H1 (cell line): ENCODE data around the gene UIMC1. TPM values are rescaled to one million over a fixed set of nuclear protein-coding genes. Genes with fewer than 3 reads are reported as not detected.

Experiments used
- ASH2L ChIP-seq: fragments of 200-600, 300-600 bp; sonication (generic); IDR thresholded peaks from one replicate; pipeline ENCODE4 v1.7.1; 2017; ENCODE audit warnings: low read length
- BCL11A ChIP-seq, 2 experiments: IDR thresholded peaks; one replicate each; pipeline ENCODE4 v1.6.1; 2011; ENCODE audit warnings: low read depth in 2 of 2, low read length in 2 of 2, mild to moderate bottlenecking in 2 of 2
- EGR1 ChIP-seq: IDR thresholded peaks from 2 replicates; pipeline ENCODE4 v1.6.1; 2011; ENCODE audit warnings: low read depth, low read length, borderline replicate concordance
- polyA plus RNA-seq, 7 experiments: library from polyadenylated mRNA; depleted of rRNA in 3 of 7; stranded (reverse) in 5 of 7; unstranded in 2 of 7; fragments of >200 nt in 5 of 7; fragments of 200-250 nt in 2 of 7; gene quantifications; 1 replicate in 5 of 7; 2 replicates in 1 of 7; 4 replicates in 1 of 7; pipeline versions ENCODE4 v1.2.1 to v1.2.3, GENCODE V29; 2011 to 2013; ENCODE audit warnings: missing spikeins in 2 of 7, mixed read lengths in 2 of 7
- total RNA-seq: library from RNA; stranded (reverse); fragmentation: NEBNext Ultra II Directional; extraction: Animal tissue kit (Norgen Biotek cat#: 25700); gene quantifications from 2 replicates; pipeline ENCODE4 v1.2.1, GENCODE V29; 2021
- TF ChIP-seq, protein P1 (sequence below): fragments of 300-600 bp; sonication (generic); IDR thresholded peaks from 2 replicates; pipeline ENCODE4 v1.7.1; 2012; ENCODE audit warnings: low read length, moderate library complexity, mild to moderate bottlenecking, inconsistent platforms; ENCODE audit not compliant: insufficient replicate concordance
- TF ChIP-seq, protein P2 (sequence below): IDR thresholded peaks from 2 replicates; pipeline ENCODE4 v1.6.1; 2011; ENCODE audit warnings: low read length, improper control_type of control experiment

UIMC1 gene
- total and polyA plus RNA-seq, 2 of the 8 experiments (the other 6 are each of a cell fraction or from before 2014, with no cell fraction given): 12.8 to 43.7 TPM

DNA sequence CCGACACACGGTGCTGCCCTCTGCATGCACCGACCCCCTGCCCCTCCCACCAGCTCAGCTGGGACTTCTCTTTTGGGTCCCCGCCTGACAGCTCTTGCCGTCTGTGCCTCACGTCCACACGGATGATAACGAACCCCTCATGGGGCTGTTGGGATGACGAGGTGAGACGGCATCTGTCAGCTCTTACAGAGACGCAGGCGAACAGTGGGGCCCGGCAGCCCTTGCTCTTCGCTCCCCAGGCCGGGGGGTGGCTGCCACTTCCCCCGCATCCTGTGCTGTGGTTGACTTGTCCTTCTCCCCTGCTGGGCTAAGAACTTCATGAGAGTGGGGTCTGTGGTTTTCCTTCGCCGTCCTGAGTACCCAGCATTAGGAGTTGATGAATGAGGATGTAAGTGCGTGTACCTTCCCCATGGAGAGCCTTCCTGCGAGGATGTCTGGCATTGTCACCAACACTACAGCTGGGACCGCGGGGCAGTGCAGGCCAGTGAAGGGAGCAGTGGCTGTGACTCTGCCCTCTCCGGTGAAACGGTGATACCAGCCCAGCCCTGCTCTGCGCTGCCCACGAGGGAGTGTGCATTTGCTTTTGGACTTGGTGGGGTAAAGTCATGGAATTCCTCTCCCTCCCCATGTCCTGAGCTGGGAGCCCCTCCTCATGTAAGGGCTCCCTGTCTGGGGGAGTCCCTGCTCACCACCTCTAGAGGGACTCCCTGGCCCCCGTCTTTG lies 130.6 kb downstream of the UIMC1 start (continued):
- TF ChIP-seq, protein P1, sequence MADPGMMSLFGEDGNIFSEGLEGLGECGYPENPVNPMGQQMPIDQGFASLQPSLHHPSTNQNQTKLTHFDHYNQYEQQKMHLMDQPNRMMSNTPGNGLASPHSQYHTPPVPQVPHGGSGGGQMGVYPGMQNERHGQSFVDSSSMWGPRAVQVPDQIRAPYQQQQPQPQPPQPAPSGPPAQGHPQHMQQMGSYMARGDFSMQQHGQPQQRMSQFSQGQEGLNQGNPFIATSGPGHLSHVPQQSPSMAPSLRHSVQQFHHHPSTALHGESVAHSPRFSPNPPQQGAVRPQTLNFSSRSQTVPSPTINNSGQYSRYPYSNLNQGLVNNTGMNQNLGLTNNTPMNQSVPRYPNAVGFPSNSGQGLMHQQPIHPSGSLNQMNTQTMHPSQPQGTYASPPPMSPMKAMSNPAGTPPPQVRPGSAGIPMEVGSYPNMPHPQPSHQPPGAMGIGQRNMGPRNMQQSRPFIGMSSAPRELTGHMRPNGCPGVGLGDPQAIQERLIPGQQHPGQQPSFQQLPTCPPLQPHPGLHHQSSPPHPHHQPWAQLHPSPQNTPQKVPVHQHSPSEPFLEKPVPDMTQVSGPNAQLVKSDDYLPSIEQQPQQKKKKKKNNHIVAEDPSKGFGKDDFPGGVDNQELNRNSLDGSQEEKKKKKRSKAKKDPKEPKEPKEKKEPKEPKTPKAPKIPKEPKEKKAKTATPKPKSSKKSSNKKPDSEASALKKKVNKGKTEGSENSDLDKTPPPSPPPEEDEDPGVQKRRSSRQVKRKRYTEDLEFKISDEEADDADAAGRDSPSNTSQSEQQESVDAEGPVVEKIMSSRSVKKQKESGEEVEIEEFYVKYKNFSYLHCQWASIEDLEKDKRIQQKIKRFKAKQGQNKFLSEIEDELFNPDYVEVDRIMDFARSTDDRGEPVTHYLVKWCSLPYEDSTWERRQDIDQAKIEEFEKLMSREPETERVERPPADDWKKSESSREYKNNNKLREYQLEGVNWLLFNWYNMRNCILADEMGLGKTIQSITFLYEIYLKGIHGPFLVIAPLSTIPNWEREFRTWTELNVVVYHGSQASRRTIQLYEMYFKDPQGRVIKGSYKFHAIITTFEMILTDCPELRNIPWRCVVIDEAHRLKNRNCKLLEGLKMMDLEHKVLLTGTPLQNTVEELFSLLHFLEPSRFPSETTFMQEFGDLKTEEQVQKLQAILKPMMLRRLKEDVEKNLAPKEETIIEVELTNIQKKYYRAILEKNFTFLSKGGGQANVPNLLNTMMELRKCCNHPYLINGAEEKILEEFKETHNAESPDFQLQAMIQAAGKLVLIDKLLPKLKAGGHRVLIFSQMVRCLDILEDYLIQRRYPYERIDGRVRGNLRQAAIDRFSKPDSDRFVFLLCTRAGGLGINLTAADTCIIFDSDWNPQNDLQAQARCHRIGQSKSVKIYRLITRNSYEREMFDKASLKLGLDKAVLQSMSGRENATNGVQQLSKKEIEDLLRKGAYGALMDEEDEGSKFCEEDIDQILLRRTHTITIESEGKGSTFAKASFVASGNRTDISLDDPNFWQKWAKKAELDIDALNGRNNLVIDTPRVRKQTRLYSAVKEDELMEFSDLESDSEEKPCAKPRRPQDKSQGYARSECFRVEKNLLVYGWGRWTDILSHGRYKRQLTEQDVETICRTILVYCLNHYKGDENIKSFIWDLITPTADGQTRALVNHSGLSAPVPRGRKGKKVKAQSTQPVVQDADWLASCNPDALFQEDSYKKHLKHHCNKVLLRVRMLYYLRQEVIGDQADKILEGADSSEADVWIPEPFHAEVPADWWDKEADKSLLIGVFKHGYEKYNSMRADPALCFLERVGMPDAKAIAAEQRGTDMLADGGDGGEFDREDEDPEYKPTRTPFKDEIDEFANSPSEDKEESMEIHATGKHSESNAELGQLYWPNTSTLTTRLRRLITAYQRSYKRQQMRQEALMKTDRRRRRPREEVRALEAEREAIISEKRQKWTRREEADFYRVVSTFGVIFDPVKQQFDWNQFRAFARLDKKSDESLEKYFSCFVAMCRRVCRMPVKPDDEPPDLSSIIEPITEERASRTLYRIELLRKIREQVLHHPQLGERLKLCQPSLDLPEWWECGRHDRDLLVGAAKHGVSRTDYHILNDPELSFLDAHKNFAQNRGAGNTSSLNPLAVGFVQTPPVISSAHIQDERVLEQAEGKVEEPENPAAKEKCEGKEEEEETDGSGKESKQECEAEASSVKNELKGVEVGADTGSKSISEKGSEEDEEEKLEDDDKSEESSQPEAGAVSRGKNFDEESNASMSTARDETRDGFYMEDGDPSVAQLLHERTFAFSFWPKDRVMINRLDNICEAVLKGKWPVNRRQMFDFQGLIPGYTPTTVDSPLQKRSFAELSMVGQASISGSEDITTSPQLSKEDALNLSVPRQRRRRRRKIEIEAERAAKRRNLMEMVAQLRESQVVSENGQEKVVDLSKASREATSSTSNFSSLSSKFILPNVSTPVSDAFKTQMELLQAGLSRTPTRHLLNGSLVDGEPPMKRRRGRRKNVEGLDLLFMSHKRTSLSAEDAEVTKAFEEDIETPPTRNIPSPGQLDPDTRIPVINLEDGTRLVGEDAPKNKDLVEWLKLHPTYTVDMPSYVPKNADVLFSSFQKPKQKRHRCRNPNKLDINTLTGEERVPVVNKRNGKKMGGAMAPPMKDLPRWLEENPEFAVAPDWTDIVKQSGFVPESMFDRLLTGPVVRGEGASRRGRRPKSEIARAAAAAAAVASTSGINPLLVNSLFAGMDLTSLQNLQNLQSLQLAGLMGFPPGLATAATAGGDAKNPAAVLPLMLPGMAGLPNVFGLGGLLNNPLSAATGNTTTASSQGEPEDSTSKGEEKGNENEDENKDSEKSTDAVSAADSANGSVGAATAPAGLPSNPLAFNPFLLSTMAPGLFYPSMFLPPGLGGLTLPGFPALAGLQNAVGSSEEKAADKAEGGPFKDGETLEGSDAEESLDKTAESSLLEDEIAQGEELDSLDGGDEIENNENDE: no peak
- TF ChIP-seq BCL11A (IDR thresholded peaks at IDR 0.05; ENCODE audit: low read depth in 2 of 2, low read length in 2 of 2) (no peak), ASH2L (no peak), EGR1 (no peak)
- TF ChIP-seq, protein P2, sequence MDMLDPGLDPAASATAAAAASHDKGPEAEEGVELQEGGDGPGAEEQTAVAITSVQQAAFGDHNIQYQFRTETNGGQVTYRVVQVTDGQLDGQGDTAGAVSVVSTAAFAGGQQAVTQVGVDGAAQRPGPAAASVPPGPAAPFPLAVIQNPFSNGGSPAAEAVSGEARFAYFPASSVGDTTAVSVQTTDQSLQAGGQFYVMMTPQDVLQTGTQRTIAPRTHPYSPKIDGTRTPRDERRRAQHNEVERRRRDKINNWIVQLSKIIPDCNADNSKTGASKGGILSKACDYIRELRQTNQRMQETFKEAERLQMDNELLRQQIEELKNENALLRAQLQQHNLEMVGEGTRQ: no peak
